Peyer's patch (tissue), 4 donors: ENCODE measurements around the gene LYPD1.

Source experiments
- CTCF ChIP-seq, 6 experiments: fragments of 450-650 bp in 4 of 6; fragments of 200-600 bp in 2 of 6; sonication (generic) in 1 of 6; IDR thresholded peaks; one replicate each; pipeline ENCODE4 v1.5.1; 2017 to 2019; ENCODE audit warnings: antibody characterized with exemption in 6 of 6, mild to moderate bottlenecking in 3 of 6, moderate library complexity in 1 of 6
- POLR2A ChIP-seq, 2 donors: fragments of 450-650 bp; IDR thresholded peaks; one replicate each; pipeline ENCODE4 v1.5.1; 2017; ENCODE audit warnings: antibody characterized with exemption in 2 of 2, mild to moderate bottlenecking in 2 of 2, moderate library complexity in 2 of 2

GRCh38 chr2:132640116-132640515 is 29.9 kb downstream of the LYPD1 start:
- TF ChIP-seq POLR2A (IDR thresholded peaks at IDR 0.05) (no peak), CTCF (IDR thresholded peaks at IDR 0.05) (no peak)
